ENCODE measurements around the gene ZNF791.

- no peak for TF ChIP-seq CTCF (IDR thresholded peaks at IDR 0.05; ENCODE audit: low read depth, low read length, poor library complexity, severe bottlenecking)
- TF ChIP-seq EZH2phosphoT487 (IDR thresholded peaks at IDR 0.05; ENCODE audit: borderline replicate concordance, low read length), result no peak
These were observed 39.2 kb downstream of the ZNF791 start for GRCh38 chr19:12649941-12650340.

All from DOHH2 (cell line).